Measurements from ENCODE around the gene MFSD12.

MFSD12 gene

GRCh38 chr19:3506384-3507340, 50.7 kb downstream of the MFSD12 start:
- DNase-seq (ENCODE audit: low read depth), result no peak

- DNase-seq (ENCODE audit: low read depth), result peak; percentile 95
Observed at GRCh38 chr19:3505598-3506383, 51.6 kb downstream of the MFSD12 start, which contains the start of gene FZR1. FZR1 (plus strand) TSS chr19:3506311; CDS start chr19:3522990, 16,679 bp downstream.

- DNase-seq (ENCODE audit: low read depth), result peak; percentile 97
Observed at GRCh38 chr19:3504735-3505134, 52.7 kb downstream of the MFSD12 start.

DNA sequence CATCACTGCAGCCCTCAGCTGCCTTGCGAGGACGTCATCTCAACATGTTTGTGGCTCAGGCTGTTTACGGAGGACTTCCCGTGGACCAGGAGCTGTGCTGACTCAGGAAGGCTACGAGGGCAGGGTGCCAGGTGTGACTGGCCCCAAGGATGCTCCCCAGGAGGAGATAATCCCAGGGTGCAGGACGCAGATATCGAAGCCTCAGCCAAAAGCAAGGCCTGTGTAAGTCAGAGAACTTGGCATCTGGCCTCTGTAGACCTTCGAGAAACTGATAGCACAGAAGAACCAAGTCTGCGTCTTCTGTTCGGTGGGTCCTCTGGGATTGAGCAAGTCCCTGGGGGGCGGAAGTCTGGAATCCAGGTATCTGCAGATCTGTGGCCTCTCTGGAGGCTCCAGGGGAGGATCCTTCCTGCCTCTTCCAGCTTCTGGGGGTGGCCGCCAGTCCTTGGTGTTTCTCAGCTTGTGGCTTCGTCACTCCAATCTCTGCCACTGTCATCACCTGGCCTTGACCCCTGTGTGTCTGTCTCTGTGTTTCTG, 54.3 kb downstream of the MFSD12 start:
- peak; percentile 93 for DNase-seq (ENCODE audit: low read depth)

GRCh38 chr19:3501780-3502179, 55.6 kb downstream of the MFSD12 start:
- DNase-seq (ENCODE audit: low read depth), result no peak

DNA sequence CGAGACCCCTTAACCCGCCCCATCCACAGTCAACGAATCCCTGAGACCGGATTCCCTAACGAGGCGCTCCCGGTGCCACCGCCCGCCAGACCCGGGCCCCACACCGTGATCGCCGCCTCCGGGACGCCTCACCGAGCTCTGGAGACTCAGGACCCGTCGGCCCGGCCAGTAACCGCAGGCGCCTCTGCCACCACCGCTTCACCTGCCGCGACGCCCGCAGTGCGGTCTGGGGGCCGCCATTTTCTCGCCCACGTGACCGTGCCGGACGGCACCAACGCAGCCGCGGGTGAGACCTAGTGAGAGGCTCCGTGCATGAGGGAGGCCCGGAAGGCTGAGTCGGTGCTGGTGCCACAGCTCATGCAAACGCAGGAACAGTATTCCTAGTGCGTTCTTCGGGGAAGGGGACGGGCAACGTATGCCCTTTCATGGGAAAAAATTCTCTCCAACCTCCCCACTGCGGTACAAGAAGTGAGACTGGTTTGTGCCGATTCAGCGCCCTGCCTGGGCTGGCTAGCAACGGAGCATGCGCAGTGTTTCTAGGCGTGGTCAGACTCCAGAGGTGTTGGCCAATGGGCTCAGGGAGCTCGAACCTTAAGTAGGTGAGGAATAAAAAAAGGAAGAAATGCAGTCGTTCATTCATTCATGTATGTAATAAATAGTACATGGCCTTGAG, 56.8 kb downstream of the MFSD12 start, which contains the start of gene DOHH:
Gene DOHH, minus strand, starts transcription at position 246 of the 673 bp plus-strand sequence. CDS start 3,860 bp downstream, outside the sequence.
- peak; percentile 94 for DNase-seq (ENCODE audit: low read depth)

DNA sequence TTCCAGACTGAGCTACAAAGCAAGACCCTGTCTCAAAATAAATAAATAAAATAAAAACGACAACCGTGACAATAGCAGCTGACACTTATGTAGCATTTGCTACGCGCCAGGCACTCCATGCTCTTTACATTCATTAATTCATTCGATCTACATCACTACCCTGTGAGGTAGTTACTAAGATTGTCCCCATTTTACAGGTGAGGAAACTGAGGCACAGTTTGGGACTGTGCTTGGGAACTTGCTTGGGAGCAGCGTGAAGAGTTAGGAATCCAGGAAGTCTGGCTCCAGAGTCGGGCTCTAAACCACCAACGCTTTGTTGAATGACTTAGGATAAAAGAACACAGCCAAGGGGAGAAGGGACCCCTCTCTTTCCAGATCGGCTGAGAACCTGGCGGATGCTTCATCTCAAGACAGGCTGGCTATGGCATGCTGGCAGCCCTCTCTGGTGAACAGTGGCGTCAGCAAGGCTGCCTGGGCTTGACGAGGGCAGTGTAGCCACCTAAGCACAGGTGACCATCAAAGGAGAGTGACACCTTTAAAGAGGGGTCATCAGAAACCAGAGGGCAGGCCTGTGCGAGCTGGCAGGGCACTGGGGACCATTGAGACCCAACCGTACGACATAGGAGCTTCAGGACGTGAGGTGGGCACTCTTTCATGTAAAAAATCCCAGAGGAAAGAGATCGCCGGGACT, 57.5 kb downstream of the MFSD12 start:
- no peak for DNase-seq (ENCODE audit: low read depth)

- no peak for DNase-seq (ENCODE audit: low read depth)
Observed at GRCh38 chr19:3497757-3498520, 59.4 kb downstream of the MFSD12 start.

DNA sequence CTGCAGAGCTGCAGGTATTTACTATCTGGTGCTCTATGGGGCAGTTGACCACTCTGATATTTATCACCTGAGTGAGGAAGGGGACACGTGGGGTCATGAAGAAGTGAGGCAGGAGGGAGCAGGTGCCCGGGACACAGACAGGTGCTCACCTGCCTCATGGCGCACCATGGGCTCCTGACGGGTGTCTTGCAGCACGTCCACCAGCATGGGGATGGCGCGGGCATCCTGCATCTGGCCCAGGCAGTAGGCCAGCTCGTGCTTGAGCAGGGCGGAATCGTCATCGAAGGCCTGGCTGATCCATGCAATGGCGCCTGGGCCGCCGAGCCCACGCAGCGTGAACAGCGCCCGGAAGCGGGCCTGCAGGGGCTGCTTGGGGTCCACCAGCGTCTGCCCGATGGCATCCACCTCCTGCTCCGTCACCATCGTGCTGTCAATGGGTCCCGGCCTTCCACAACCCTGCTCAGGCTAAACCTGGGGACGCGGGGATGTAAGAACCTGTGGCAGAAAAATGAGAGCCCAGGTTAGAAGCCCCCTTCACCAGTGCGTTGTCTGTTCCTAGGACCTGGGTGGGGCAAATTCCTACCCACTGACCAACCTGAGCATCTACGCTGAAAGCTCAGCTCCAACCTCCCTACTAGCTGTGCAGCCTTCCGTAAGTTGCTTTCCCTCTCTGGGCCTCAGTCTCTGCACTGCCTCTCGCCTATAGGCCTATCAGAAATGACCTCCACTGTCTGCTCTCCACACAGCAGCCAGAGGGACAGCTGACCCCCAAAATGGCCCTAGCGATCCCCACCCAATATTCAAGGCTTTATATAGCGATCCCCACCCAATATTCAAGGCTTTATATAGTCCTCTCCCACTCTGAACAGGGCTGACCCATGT, 60.8 kb downstream of the MFSD12 start:
- DNase-seq (ENCODE audit: low read depth), result no peak

- DNase-seq (ENCODE audit: low read depth), result no peak
Observed at GRCh38 chr19:3494559-3494958, 62.8 kb downstream of the MFSD12 start.

Data from amniotic epithelial cell (primary cell).